HepG2 (cell line): ENCODE data around the gene HOXD1. TPM values are rescaled to one million over a fixed set of nuclear protein-coding genes. Genes with fewer than 3 reads are reported as not detected.
A peak's percentile ranks its signal among the peaks of the same experiment; 100 is the strongest.

ENCODE experiments used
- AGO2 ChIP-seq: fragments of 200-400 bp; formaldehyde crosslinking; optimal IDR thresholded peaks from 2 replicates; pipeline ENCODE3; 2017; ENCODE audit warnings: mild to moderate bottlenecking, low read depth, low read length, moderate library complexity
- ATF4 ChIP-seq, 2 experiments: fragments of 450-650 bp in 1 of 2; sonication (generic) in 1 of 2; formaldehyde crosslinking; IDR thresholded peaks; 2 replicates each; pipeline versions ENCODE4 v1.5.0 to v1.8.0; 2020 to 2022; ENCODE audit warnings: mild to moderate bottlenecking in 1 of 2, missing genetic modification reagents in 1 of 2
- GLMP ChIP-seq: sonication (generic); formaldehyde crosslinking; IDR thresholded peaks from 2 replicates; pipeline ENCODE4 v1.9.0; 2021; ENCODE audit warnings: missing genetic modification reagents, mild to moderate bottlenecking, borderline replicate concordance
- MYC ChIP-seq: sonication (generic); formaldehyde crosslinking; IDR thresholded peaks from 2 replicates; pipeline ENCODE4 v1.9.0; 2021; ENCODE audit warnings: missing genetic modification reagents, borderline replicate concordance
- REPIN1 ChIP-seq: sonication (generic); formaldehyde crosslinking; IDR thresholded peaks from 2 replicates; pipeline ENCODE4 v1.8.0; 2022; ENCODE audit warnings: missing genetic modification reagents, low read depth, mild to moderate bottlenecking, borderline replicate concordance
- SNAPC2 ChIP-seq: sonication (generic); formaldehyde crosslinking; IDR thresholded peaks from 2 replicates; pipeline ENCODE4 v1.8.1; 2022; ENCODE audit warnings: mild to moderate bottlenecking, missing genetic modification reagents
- SP2 ChIP-seq: sonication (generic); formaldehyde crosslinking; IDR thresholded peaks from 2 replicates; pipeline ENCODE4 v1.5.1; 2020; ENCODE audit warnings: mild to moderate bottlenecking, missing genetic modification reagents
- ZFP1 ChIP-seq: IDR thresholded peaks from 2 replicates; pipeline ENCODE4 v1.6.1; 2016
- ZNF230 ChIP-seq: sonication (generic); formaldehyde crosslinking; IDR thresholded peaks from 2 replicates; pipeline ENCODE4 v1.4.0; 2020; ENCODE audit warnings: mild to moderate bottlenecking, missing genetic modification reagents
- ZNF407 ChIP-seq: sonication (generic); formaldehyde crosslinking; IDR thresholded peaks from one replicate; pipeline ENCODE4 v1.5.1; 2020; ENCODE audit warnings: mild to moderate bottlenecking, missing genetic modification reagents; ENCODE audit errors: not compliant biosample characterization
- ZNF501 ChIP-seq: sonication (generic); formaldehyde crosslinking; IDR thresholded peaks from 2 replicates; pipeline ENCODE4 v1.5.1; 2020; ENCODE audit warnings: mild to moderate bottlenecking, moderate library complexity, missing genetic modification reagents
- ZNF850 ChIP-seq: sonication (generic); formaldehyde crosslinking; conservative IDR thresholded peaks from 2 replicates; pipeline ENCODE4 v1.9.0; 2021; ENCODE audit warnings: mild to moderate bottlenecking, missing genetic modification reagents
- ZNF883 ChIP-seq: sonication (generic); formaldehyde crosslinking; IDR thresholded peaks from 2 replicates; pipeline ENCODE4 v1.5.1; 2020; ENCODE audit warnings: mild to moderate bottlenecking, missing genetic modification reagents; ENCODE audit errors: not compliant biosample characterization
- ZSCAN29 ChIP-seq: sonication (generic); formaldehyde crosslinking; conservative IDR thresholded peaks from 2 replicates; pipeline ENCODE4 v1.4.0; 2020; ENCODE audit warnings: mild to moderate bottlenecking, missing genetic modification reagents
- polyA plus RNA-seq, 8 experiments: library from polyadenylated mRNA; depleted of rRNA in 3 of 8; stranded (reverse) in 7 of 8; unstranded in 1 of 8; fragments of >200 nt; fragmentation: Illumina TruSeq in 4 of 8; extraction: Trizol in 4 of 8; gene quantifications; 2 replicates each; pipeline versions ENCODE4 v1.2.1 to v1.2.3, GENCODE V29; 2011 to 2016; ENCODE audit warnings: low read depth in 4 of 8, missing spikeins in 1 of 8, mixed read lengths in 1 of 8; ENCODE audit not compliant: insufficient read depth in 1 of 8
- total RNA-seq, 5 experiments: library from RNA; depleted of rRNA; stranded (reverse); fragments of >200 nt; fragmentation: Illumina TruSeq; extraction: Trizol; gene quantifications; 2 replicates each; pipeline ENCODE4 v1.2.3, GENCODE V29; 2016; ENCODE audit warnings: low read depth in 1 of 5
- TF ChIP-seq, protein P1 (sequence below): sonication (generic); formaldehyde crosslinking; IDR thresholded peaks from 2 replicates; pipeline ENCODE4 v1.4.0; 2020; ENCODE audit warnings: missing genetic modification reagents

The HOXD1 gene
- total and polyA plus RNA-seq, 2 of the 13 experiments (the other 11 are each of a cell fraction or from before 2014, with no cell fraction given): 10.0 to 22.3 TPM

- TF ChIP-seq ZNF407 (no peak), AGO2 (peak; percentile 84), ZFP1 (CRISPR knock-in tag) (no peak), GLMP (CRISPR knock-in tag) (no peak), ZNF230 (CRISPR knock-in tag) (no peak; the same call in 1 of the 2 replicates), SNAPC2 (CRISPR knock-in tag) (no peak), ZNF883 (CRISPR knock-in tag) (no peak), REPIN1 (no peak), ZNF501 (CRISPR knock-in tag) (peak; percentile 80), ATF4 (CRISPR knock-in tag; IDR thresholded peaks at IDR 0.05) (no peak), MYC (no peak; the same call in 1 of the 2 replicates), SP2 (CRISPR knock-in tag) (no peak), ZSCAN29 (CRISPR knock-in tag) (no peak; the same call in 1 of the 2 replicates), ZNF850 (CRISPR knock-in tag) (no peak)
- TF ChIP-seq, protein P1, sequence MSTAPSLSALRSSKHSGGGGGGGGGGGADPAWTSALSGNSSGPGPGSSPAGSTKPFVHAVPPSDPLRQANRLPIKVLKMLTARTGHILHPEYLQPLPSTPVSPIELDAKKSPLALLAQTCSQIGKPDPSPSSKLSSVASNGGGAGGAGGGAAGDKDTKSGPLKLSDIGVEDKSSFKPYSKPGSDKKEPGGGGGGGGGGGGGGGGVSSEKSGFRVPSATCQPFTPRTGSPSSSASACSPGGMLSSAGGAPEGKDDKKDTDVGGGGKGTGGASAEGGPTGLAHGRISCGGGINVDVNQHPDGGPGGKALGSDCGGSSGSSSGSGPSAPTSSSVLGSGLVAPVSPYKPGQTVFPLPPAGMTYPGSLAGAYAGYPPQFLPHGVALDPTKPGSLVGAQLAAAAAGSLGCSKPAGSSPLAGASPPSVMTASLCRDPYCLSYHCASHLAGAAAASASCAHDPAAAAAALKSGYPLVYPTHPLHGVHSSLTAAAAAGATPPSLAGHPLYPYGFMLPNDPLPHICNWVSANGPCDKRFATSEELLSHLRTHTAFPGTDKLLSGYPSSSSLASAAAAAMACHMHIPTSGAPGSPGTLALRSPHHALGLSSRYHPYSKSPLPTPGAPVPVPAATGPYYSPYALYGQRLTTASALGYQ (CRISPR knock-in tag): no peak
Observed at GRCh38 chr2:176187899-176188773, at the start of gene HOXD1 (continued).
